HepG2 (cell line): ENCODE data around the gene DUOXA1. TPM values are rescaled to one million over a fixed set of nuclear protein-coding genes. Genes with fewer than 3 reads are reported as not detected.

Experiments used
- ATAC-seq: fragments of 200-7000 bp; cut with Tn5 transposase; 3 replicates; pipeline ENCODE4 v1.9.1; 2020; ENCODE audit warnings: mild to moderate bottlenecking, moderate library complexity
- BruUV-seq: library from RNA; stranded (reverse); fragments of 400-500 nt; replicated peaks from 2 replicates; lab custom pipeline; 2021; lab: Mats Ljungman, UMichigan
- CTCF ChIA-PET: fragments of 300-600 bp; formaldehyde crosslinking; extraction: SDS; loops from one replicate; lab custom pipeline; 2021; ENCODE audit warnings: low total read pairs, inconsistent platforms, low intra/inter-chr PET ratio; lab: Yijun Ruan, JAX
- POLR2A ChIA-PET: fragments of 350-600 bp; sonication (Branson Sonifier 250); formaldehyde crosslinking; loops from one replicate; lab custom pipeline; 2020; ENCODE audit warnings: antibody characterized with exemption, inconsistent platforms; lab: Yijun Ruan, JAX
- DNase-seq: peaks from one replicate; pipeline ENCODE4 v3.0.0-alpha.2; 2015; ENCODE audit warnings: low spot score
- FAIRE-seq: peaks from 3 replicates; lab custom pipeline; 2011; peaks lifted over from hg19 to GRCh38; lab: Jason Lieb, UNC
- H2AFZ ChIP-seq: one replicate; pipeline ENCODE4 v1.6.1; 2011; ENCODE audit warnings: low read length, inconsistent platforms
- H3K27ac ChIP-seq: fragments of 300-600 bp; 3 replicates; pipeline ENCODE4 v1.8.0; 2011; ENCODE audit warnings: mixed run types, mild to moderate bottlenecking, mixed read lengths, low read length, inconsistent platforms; ENCODE audit not compliant: insufficient read depth; ENCODE audit errors: extremely low read length
- H3K27me3 ChIP-seq, 2 experiments: fragments of 200-600 bp in 1 of 2; 2 replicates in 1 of 2; 3 replicates in 1 of 2; pipeline versions ENCODE4 v1.6.0 to v1.8.0; 2011; ENCODE audit warnings: low read length in 2 of 2, mild to moderate bottlenecking in 2 of 2, moderate library complexity in 2 of 2, inconsistent platforms in 1 of 2; ENCODE audit not compliant: insufficient read depth in 2 of 2, control insufficient read depth in 1 of 2
- H3K36me3 ChIP-seq, 2 experiments: fragments of 200-600 bp in 1 of 2; replicated peaks in 1 of 2; 2 replicates in 1 of 2; 3 replicates in 1 of 2; pipeline versions ENCODE4 v1.5.1 to v1.8.0; 2011; ENCODE audit warnings: low read length in 2 of 2, inconsistent platforms in 1 of 2; ENCODE audit not compliant: insufficient read depth in 2 of 2, control insufficient read depth in 1 of 2
- H3K4me1 ChIP-seq: 2 replicates; pipeline ENCODE4 v1.5.1; 2012; ENCODE audit warnings: low read length, inconsistent platforms; ENCODE audit not compliant: insufficient read depth
- H3K4me2 ChIP-seq: 2 replicates; pipeline ENCODE4 v1.6.0; 2011; ENCODE audit warnings: low read depth, low read length, inconsistent platforms
- H3K4me3 ChIP-seq, 3 experiments: fragments of 200-600 bp in 1 of 3; sonication (generic), shearing (Covaris generic) in 1 of 3; replicated peaks in 1 of 3; 2 replicates each; pipeline ENCODE4 v1.5.1; 2011 to 2016; ENCODE audit warnings: low read length in 3 of 3, inconsistent platforms in 2 of 3, low read depth in 2 of 3, mild to moderate bottlenecking in 2 of 3, control low read depth in 1 of 3, mixed read lengths in 1 of 3; ENCODE audit not compliant: insufficient read depth in 1 of 3
- H3K79me2 ChIP-seq: one replicate; pipeline ENCODE4 v1.6.1; 2011; ENCODE audit warnings: low read length, inconsistent platforms; ENCODE audit not compliant: insufficient read depth
- H3K9ac ChIP-seq: 2 replicates; pipeline ENCODE4 v1.6.0; 2011; ENCODE audit warnings: mild to moderate bottlenecking, low read depth, low read length, inconsistent platforms; ENCODE audit not compliant: insufficient read depth
- H3K9me3 ChIP-seq: 2 replicates; pipeline ENCODE4 v1.5.1; 2012; ENCODE audit warnings: mild to moderate bottlenecking, low read length
- H4K20me1 ChIP-seq: 2 replicates; pipeline ENCODE4 v1.6.0; 2011; ENCODE audit warnings: inconsistent platforms, mild to moderate bottlenecking, low read length, moderate library complexity; ENCODE audit not compliant: insufficient read depth
- ADNP ChIP-seq: sonication (generic); formaldehyde crosslinking; IDR thresholded peaks from 2 replicates; pipeline ENCODE4 v1.4.0; 2020; ENCODE audit warnings: missing genetic modification reagents
- ATF1 ChIP-seq: IDR thresholded peaks from 2 replicates; pipeline ENCODE4 v1.6.1; 2016; ENCODE audit warnings: mild to moderate bottlenecking, control low read depth
- FOXP1 ChIP-seq, 2 experiments: fragments of 450-650 bp in 1 of 2; IDR thresholded peaks; 2 replicates each; pipeline ENCODE4 v1.6.1; 2017 to 2018; ENCODE audit warnings: antibody characterized with exemption in 1 of 2
- GATAD2A ChIP-seq: IDR thresholded peaks from 2 replicates; pipeline ENCODE4 v1.6.1; 2016
- HOXA3 ChIP-seq: sonication (generic); formaldehyde crosslinking; IDR thresholded peaks from 2 replicates; pipeline ENCODE4 v1.5.0; 2020; ENCODE audit warnings: missing genetic modification reagents
- MIXL1 ChIP-seq: IDR thresholded peaks from 2 replicates; pipeline ENCODE4 v1.6.1; 2016
- MTA3 ChIP-seq: sonication (generic); formaldehyde crosslinking; IDR thresholded peaks from 2 replicates; pipeline ENCODE4 v1.4.0; 2020; ENCODE audit warnings: missing genetic modification reagents
- POLR2G ChIP-seq: fragments of 200-400 bp; formaldehyde crosslinking; IDR thresholded peaks from 2 replicates; pipeline ENCODE4 v1.6.1; 2018; ENCODE audit warnings: mild to moderate bottlenecking, low read depth, low read length, moderate library complexity
- RAD51 ChIP-seq: fragments of 450-650 bp; IDR thresholded peaks from 2 replicates; pipeline ENCODE4 v1.6.1; 2016; ENCODE audit warnings: borderline replicate concordance
- RFXANK ChIP-seq: IDR thresholded peaks from 2 replicates; pipeline ENCODE4 v1.6.1; 2016
- SAFB2 ChIP-seq: sonication (generic); formaldehyde crosslinking; IDR thresholded peaks from 2 replicates; pipeline ENCODE4 v1.5.1; 2020; ENCODE audit warnings: missing genetic modification reagents, low read depth, mild to moderate bottlenecking, borderline replicate concordance
- SNAPC2 ChIP-seq: sonication (generic); formaldehyde crosslinking; IDR thresholded peaks from 2 replicates; pipeline ENCODE4 v1.8.1; 2022; ENCODE audit warnings: mild to moderate bottlenecking, missing genetic modification reagents
- SRY ChIP-seq: sonication (generic); formaldehyde crosslinking; IDR thresholded peaks from 2 replicates; pipeline ENCODE4 v1.8.0; 2022; ENCODE audit warnings: mild to moderate bottlenecking, missing genetic modification reagents
- SYNCRIP ChIP-seq: fragments of 200-400 bp; formaldehyde crosslinking; IDR thresholded peaks from 2 replicates; pipeline ENCODE4 v1.6.1; 2018; ENCODE audit warnings: mild to moderate bottlenecking, low read depth, low read length; ENCODE audit not compliant: insufficient read depth
- ZBTB3 ChIP-seq: sonication (generic); formaldehyde crosslinking; IDR thresholded peaks from 2 replicates; pipeline ENCODE4 v1.4.0; 2020; ENCODE audit warnings: low read depth, mild to moderate bottlenecking, moderate library complexity, missing genetic modification reagents, borderline replicate concordance
- ZC3H13 ChIP-seq: sonication (generic); formaldehyde crosslinking; IDR thresholded peaks from 2 replicates; pipeline ENCODE4 v1.8.1; 2023; ENCODE audit warnings: mild to moderate bottlenecking, missing genetic modification reagents, moderate library complexity
- ZFP1 ChIP-seq: IDR thresholded peaks from 2 replicates; pipeline ENCODE4 v1.6.1; 2016
- ZNF264 ChIP-seq: sonication (generic); formaldehyde crosslinking; IDR thresholded peaks from 2 replicates; pipeline ENCODE4 v1.4.0; 2020; ENCODE audit warnings: missing genetic modification reagents
- ZNF879 ChIP-seq: sonication (generic); formaldehyde crosslinking; IDR thresholded peaks from 2 replicates; pipeline ENCODE4 v1.8.1; 2023; ENCODE audit warnings: missing genetic modification reagents
- WGBS: methylation state at CpG from one replicate; pipeline ENCODE4 v1.1.6; 2017; ENCODE audit warnings: low lambda C conversion rate; 5-methylcytosine and 5-hydroxymethylcytosine counted together
- in situ Hi-C: cut with HindIII; loops from 2 replicates; pipeline ENCODE4 v1.10.0; 2017; ENCODE audit warnings: low pct_unique_long_range_greater_than_20kb; ENCODE audit not compliant: extremely low pct_ligation_motif_present
- intact Hi-C: fragments of 100-400 bp; cut with micrococcal nuclease; formaldehyde crosslinking; loops from one replicate; pipeline ENCODE4 v1.10.0; 2022; ENCODE audit not compliant: unreplicated experiment
- polyA plus RNA-seq, 8 experiments: library from polyadenylated mRNA; depleted of rRNA in 3 of 8; stranded (reverse) in 7 of 8; unstranded in 1 of 8; fragments of >200 nt; fragmentation: Illumina TruSeq in 4 of 8; extraction: Trizol in 4 of 8; gene quantifications; 2 replicates each; pipeline versions ENCODE4 v1.2.1 to v1.2.3, GENCODE V29; 2011 to 2016; ENCODE audit warnings: low read depth in 4 of 8, missing spikeins in 1 of 8, mixed read lengths in 1 of 8; ENCODE audit not compliant: insufficient read depth in 1 of 8
- total RNA-seq, 5 experiments: library from RNA; depleted of rRNA; stranded (reverse); fragments of >200 nt; fragmentation: Illumina TruSeq; extraction: Trizol; gene quantifications; 2 replicates each; pipeline ENCODE4 v1.2.3, GENCODE V29; 2016; ENCODE audit warnings: low read depth in 1 of 5
- TF ChIP-seq, protein P1 (sequence below): sonication (generic); formaldehyde crosslinking; IDR thresholded peaks from 2 replicates; pipeline ENCODE4 v1.4.0; 2020; ENCODE audit warnings: low read depth, mild to moderate bottlenecking, missing genetic modification reagents

DUOXA1 gene
- total and polyA plus RNA-seq, 2 of the 13 experiments (the other 11 are each of a cell fraction or from before 2014, with no cell fraction given) = not detected

DNA sequence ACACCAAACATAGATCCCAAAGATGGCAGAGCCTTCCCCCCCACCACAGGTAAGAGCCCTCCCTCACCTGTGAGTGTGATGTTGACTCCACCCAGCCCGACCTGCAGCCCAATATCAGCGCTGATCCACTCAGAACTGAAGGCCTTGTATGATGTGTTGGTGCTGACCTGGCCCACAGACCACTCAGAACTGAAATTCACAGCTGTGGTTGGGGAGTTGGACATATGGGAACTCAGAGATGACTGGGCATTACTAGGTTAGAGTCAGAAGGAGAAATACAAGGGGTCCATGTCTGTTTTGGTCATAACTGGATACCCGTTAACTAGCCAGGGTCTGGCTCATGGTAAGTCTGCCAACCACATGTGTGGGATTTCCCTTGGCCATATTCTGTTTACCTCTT lies 8.7 kb downstream of the DUOXA1 start:
- H3K9me3 ChIP-seq = no peaks in the 10 kb centered on the region
- intact Hi-C loops = no loop called here
- no peaks in the 10 kb centered on the region for H4K20me1 ChIP-seq
- no peaks in the 10 kb centered on the region for H3K36me3 ChIP-seq
- H3K4me3 ChIP-seq = no peak overlapping the region
- FAIRE-seq (no peak), ATAC-seq (no peak), DNase-seq (no peak)
- no peak overlapping the region for H2AFZ ChIP-seq
- no peak overlapping the region for H3K4me2 ChIP-seq
- no peak overlapping the region for H3K27ac ChIP-seq
- CTCF ChIA-PET = no interaction called here
- POLR2A ChIA-PET = no interaction called here
- TF ChIP-seq RAD51 = no peak
- no peak for TF ChIP-seq HOXA3
- TF ChIP-seq RFXANK (CRISPR knock-in tag) = no peak
- no peak for TF ChIP-seq MIXL1 (CRISPR knock-in tag)
- no peak for TF ChIP-seq GATAD2A (CRISPR knock-in tag)
- TF ChIP-seq SRY = no peak
- no peak overlapping the region for H3K9ac ChIP-seq
- peaks cover 0 to 10% of the 10 kb centered on the region in 2 experiments; a peak in 4 of 5 replicates for H3K27me3 ChIP-seq
- H3K4me1 ChIP-seq = peaks cover 5% of the 10 kb centered on the region
- no TSS peak for BruUV-seq
- H3K79me2 ChIP-seq = no peaks in the 10 kb centered on the region
- in situ Hi-C loops = loop anchor here (10.0 kb wide), 2 partner anchors 56 to 156 kb away; no protein-coding TSS in a partner anchor
- 65% methylated on average over 3 of the region's 3 CpGs for WGBS

DNA sequence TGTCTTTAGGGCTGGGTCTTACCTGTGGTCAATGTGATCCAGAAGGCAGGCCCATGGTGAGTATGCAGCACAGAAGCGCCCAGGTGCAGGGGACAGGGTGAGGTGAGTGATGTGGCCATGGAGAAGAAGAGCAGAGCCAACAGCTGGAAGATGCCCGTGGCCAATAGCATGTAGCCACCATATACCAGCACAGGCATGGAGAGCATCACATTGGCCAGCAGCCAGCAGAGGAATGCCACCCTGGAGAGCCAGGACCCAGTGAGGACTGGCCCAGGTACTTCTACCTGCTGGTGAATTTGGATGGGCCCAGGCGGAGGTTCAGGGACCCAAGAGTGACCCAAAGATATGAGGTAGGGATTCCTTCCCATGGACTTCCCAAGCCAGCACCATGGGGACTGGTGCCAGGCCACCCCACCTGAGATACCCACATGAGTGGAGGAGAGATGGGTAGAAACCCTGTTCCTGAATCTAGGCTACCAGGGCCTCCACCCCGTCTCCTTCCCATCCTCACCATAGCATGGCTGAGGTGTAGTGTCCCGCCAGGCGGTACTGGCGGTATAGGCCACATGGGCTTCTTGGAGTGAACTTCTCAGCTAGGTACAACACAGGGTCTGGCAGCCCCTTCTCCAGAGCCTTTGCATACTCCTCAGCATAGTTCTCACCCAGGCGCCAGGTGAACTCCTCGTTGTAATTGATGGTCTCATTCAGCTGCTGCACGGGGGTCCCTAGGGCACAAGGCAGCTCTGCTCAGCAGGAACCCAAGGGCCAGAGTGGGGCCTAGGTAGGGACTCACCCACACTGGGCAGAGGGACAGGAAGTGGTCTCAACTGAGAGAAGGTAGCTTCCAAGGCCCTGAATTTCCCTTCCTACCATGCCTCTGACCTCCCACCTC lies 9.4 kb downstream of the DUOXA1 start:
- H3K79me2 ChIP-seq = no peaks in the 10 kb centered on the region
- peaks cover 0 to 14% of the 10 kb centered on the region in 2 experiments for H3K27me3 ChIP-seq
- intact Hi-C loops = no loop called here
- no peaks in the 10 kb centered on the region for H4K20me1 ChIP-seq
- no TSS peak for BruUV-seq
- H2AFZ ChIP-seq = no peak overlapping the region
- no peak overlapping the region for H3K4me3 ChIP-seq
- no peaks in the 10 kb centered on the region for H3K9me3 ChIP-seq
- peaks cover 6% of the 10 kb centered on the region for H3K4me1 ChIP-seq
- in situ Hi-C loops = loop anchor here (10.0 kb wide), 2 partner anchors 56 to 156 kb away; no protein-coding TSS in a partner anchor
- ATAC-seq (no peak), FAIRE-seq (no peak), DNase-seq (no peak)
- CTCF ChIA-PET = no interaction called here
- H3K27ac ChIP-seq = no peak overlapping the region
- H3K4me2 ChIP-seq = no peak overlapping the region
- H3K36me3 ChIP-seq = no peaks in the 10 kb centered on the region
- WGBS = 17% methylated on average over 2 of the region's 10 CpGs
- H3K9ac ChIP-seq = no peak overlapping the region
- POLR2A ChIA-PET = no interaction called here
- no peak for TF ChIP-seq FOXP1 (IDR thresholded peaks at IDR 0.05)
- TF ChIP-seq FOXP1 (CRISPR knock-in tag; IDR thresholded peaks at IDR 0.05) = no peak
- no peak for TF ChIP-seq MTA3 (CRISPR knock-in tag)
- no peak for TF ChIP-seq ZBTB3 (CRISPR knock-in tag)
- no peak for TF ChIP-seq ZNF264
- TF ChIP-seq, protein P1, sequence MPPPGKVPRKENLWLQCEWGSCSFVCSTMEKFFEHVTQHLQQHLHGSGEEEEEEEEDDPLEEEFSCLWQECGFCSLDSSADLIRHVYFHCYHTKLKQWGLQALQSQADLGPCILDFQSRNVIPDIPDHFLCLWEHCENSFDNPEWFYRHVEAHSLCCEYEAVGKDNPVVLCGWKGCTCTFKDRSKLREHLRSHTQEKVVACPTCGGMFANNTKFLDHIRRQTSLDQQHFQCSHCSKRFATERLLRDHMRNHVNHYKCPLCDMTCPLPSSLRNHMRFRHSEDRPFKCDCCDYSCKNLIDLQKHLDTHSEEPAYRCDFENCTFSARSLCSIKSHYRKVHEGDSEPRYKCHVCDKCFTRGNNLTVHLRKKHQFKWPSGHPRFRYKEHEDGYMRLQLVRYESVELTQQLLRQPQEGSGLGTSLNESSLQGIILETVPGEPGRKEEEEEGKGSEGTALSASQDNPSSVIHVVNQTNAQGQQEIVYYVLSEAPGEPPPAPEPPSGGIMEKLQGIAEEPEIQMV (CRISPR knock-in tag) = no peak
- TF ChIP-seq POLR2G = no peak
- no peak for TF ChIP-seq ZNF879 (CRISPR knock-in tag)
- no peak for TF ChIP-seq SYNCRIP
- no peak for TF ChIP-seq ZC3H13 (CRISPR knock-in tag)
- TF ChIP-seq SNAPC2 = no peak
- no peak for TF ChIP-seq SAFB2 (CRISPR knock-in tag)
- no peak for TF ChIP-seq ADNP (CRISPR knock-in tag)
- TF ChIP-seq ZFP1 (CRISPR knock-in tag) = no peak
- TF ChIP-seq ATF1 (CRISPR knock-in tag) = no peak
